ENCODE data around the gene MEGF6.

The MEGF6 gene

DNA sequence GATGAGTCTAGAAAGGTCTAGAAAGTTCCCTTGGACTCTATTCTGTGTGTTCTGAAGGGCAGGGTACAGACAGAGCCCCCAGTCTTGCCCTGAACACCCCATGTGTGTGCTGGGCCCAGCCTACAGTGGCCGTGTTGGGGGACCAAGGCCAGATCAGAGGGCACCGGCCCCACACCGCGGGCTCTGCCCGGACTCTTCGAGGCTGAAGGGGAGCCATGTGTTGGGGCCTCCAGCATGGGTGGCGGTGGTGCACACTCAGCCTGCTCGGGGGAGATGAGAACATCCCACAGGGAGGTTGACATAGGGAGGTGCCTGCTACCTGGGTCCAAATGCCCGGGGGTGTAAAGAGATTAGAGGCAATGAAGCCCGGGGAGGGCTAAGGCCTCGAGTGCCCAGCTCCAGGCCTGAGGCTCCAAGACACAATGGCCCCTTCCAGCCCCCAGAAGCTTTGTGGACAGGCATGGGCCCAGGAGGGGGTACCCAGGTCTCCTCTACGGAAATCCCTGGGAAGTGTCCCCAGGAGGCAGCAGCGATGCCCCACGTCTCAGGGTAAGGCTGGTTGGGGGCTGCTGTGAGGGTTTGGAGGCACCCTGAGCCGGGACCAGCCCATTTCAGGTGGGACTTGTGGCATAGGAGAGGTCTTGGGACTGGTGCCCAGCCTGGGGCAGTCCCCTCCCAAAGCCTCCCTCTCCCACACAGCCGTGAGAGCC is 144.8 kb downstream of the MEGF6 start:
- Mint-ChIP-seq H3K27ac (no peak overlapping the region), H3K4me3 (no peak overlapping the region), H3K4me1 (no peaks in the 10 kb centered on the region), H3K9me3 (no peaks in the 10 kb centered on the region), H3K36me3 (no peaks in the 10 kb centered on the region), H3K27me3 (no peaks in the 10 kb centered on the region)

DNA sequence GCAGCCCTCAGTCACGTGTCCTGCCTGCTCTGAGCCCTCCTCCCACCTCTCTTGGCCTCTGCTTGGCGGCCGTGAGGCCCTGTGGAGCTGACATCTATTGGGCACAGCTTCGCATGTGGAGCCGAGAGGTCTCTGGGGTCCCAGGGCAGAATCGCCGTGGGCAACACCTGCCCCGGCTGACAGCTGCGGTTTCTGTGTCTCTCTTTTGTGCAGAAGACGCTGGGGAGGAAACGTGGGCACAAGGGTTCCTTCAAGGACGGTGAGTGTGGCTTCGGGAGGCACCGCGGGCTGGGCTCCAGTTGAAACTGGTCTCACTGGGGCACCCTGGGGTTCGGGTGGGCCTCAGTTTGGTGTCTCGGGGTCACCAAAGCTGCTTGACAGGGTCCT is 145.4 kb downstream of the MEGF6 start:
- no peaks in the 10 kb centered on the region for H3K9me3 Mint-ChIP-seq
- no peaks in the 10 kb centered on the region for H3K36me3 Mint-ChIP-seq
- H3K27ac Mint-ChIP-seq = no peak overlapping the region
- no peaks in the 10 kb centered on the region for H3K4me1 Mint-ChIP-seq
- no peak overlapping the region for H3K4me3 Mint-ChIP-seq
- H3K27me3 Mint-ChIP-seq = no peaks in the 10 kb centered on the region

DNA sequence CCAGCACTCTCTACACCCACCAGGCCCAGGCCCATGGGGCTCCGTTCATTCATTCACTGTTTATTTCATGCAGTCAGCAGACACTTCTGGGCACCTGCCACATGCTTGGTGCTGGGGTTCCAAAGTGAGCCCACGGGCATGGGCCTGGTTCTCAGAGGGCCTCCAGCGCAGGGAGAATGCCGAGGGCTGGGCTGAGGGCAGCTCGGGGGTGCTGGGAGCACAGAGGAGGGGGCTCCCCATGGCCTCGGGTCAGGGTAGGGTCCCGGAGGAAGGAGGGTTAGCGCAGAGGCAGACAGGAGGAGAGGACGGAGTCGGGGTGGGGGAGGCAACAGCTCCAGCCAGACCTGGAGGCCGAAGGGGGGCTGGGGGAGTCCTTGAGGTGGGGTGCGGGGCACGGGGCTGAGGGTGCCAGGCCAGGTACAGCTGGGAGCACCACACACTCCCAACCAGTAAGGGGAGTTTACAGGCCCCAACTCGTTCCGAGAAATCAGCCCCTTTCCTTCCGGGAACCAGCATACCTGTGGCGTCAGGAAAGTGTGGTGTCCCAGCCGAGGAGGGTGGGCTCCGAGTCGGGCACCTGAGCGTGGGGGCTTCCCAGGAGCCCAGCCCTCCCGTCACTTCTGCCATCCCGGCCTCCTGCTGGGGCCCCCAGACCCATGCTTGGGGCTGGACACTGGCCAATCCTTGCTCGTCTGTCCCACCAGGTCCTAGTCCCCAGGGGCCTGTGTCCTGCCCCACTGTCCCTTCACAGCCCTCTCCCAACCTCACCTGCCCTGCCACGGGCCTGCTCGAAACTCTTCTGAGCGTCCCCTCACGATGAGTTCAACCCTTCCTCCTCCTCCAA is 146.0 kb downstream of the MEGF6 start:
- H3K27ac Mint-ChIP-seq = no peak overlapping the region
- no peaks in the 10 kb centered on the region for H3K27me3 Mint-ChIP-seq
- no peaks in the 10 kb centered on the region for H3K36me3 Mint-ChIP-seq
- H3K4me1 Mint-ChIP-seq = no peaks in the 10 kb centered on the region
- no peak overlapping the region for H3K4me3 Mint-ChIP-seq
- H3K9me3 Mint-ChIP-seq = no peaks in the 10 kb centered on the region

DNA sequence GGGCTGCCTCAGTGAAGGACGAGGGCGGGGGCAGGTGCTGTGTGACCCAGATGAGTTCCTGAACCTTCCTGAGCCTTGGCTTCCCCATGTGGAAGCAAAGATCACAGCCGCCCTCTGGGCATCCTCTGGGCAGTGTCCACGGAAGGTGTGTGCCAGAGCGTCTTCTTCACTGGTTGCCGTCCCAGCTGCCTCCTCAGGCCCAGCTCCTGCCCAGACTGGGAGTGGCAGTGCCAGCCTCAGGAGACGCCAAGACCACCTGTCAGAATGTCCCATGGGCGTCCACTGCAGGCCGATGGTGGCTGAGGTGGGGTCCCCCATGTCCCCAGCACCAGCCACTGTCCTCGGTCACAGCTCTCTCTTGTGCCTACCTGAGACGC is 146.7 kb downstream of the MEGF6 start:
- Mint-ChIP-seq H3K36me3 (no peaks in the 10 kb centered on the region), H3K4me3 (no peak overlapping the region), H3K27me3 (no peaks in the 10 kb centered on the region), H3K27ac (no peak overlapping the region), H3K9me3 (no peaks in the 10 kb centered on the region), H3K4me1 (no peaks in the 10 kb centered on the region)

DNA sequence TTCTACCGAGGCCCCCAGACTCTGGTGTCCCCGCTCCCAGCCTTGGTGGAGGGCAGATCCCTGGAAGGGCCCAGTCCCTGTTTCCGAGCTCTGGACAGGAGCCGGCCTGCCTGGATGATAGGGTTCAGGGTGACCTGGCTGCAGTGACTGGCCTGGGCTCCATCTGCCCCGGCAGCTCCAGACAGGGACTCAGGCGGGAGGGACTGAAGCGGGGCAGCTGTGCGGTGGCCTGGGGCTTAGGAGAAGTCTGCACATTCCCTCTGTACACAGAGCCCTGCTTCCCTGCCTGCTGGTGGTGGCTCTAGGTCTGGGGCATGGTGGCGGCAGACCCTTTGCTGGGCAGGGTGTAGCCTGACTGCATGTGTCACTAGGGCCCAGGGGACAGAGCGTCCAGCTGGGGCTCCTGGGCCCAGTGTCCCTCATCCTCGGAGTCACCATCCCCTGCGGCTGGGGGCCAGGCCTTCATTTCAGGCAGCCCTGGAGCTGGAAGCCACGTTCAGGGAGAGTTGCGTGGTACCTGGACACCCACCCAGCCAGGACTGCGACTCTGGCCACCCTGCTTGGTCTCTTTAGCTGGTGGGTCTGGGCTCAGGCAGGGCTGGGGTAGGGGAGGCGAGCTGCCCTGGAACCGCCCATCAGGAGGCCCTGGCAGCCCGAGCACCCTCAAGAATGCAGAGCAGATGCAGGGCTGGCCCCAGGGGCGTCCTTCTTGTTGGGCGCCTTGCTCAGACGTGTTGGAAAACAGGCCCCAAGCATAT is 147.2 kb downstream of the MEGF6 start:
- Mint-ChIP-seq H3K27ac (no peak overlapping the region), H3K4me3 (no peak overlapping the region), H3K36me3 (no peaks in the 10 kb centered on the region), H3K9me3 (no peaks in the 10 kb centered on the region), H3K27me3 (no peaks in the 10 kb centered on the region), H3K4me1 (no peaks in the 10 kb centered on the region)

DNA sequence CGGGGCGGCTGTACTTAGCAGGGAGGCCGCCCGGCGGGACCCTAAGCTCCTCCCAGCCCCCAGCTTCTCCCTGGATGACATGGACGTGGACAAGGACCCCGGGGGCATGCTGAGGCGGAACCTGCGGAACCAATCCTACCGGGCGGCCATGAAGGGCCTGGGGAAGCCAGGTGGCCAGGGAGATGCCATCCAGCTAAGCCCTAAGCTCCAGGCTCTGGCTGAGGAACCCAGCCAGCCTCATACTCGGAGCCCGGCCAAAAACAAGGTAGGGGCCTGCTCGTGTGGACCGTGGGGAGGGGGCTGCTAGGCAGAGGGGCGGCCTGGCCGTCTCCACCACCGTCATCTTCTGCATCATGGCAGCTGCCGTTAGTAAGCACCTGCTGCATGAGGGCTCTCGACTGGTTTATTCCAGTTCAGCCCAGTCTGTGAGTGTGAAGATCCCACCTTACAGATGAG is 147.9 kb downstream of the MEGF6 start:
- no peaks in the 10 kb centered on the region for H3K27me3 Mint-ChIP-seq
- H3K4me3 Mint-ChIP-seq = no peak overlapping the region
- H3K27ac Mint-ChIP-seq = no peak overlapping the region
- H3K4me1 Mint-ChIP-seq = no peaks in the 10 kb centered on the region
- H3K36me3 Mint-ChIP-seq = no peaks in the 10 kb centered on the region
- H3K9me3 Mint-ChIP-seq = no peaks in the 10 kb centered on the region

DNA sequence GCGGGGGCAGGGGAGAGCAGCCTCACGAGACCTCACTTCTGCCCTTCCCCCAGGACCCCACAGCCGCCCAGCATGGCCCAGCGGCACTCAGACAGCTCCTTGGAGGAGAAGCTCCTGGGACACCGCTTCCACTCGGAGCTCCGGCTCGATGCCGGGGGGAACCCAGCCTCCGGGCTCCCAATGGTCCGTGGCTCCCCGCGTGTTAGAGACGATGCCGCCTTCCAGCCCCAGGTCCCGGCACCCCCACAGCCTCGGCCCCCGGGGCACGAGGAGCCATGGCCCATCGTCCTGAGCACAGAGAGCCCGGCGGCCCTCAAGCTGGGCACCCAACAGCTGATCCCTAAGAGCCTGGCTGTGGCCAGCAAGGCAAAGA is 148.3 kb downstream of the MEGF6 start:
- no peaks in the 10 kb centered on the region for H3K9me3 Mint-ChIP-seq
- no peak overlapping the region for H3K27ac Mint-ChIP-seq
- H3K4me1 Mint-ChIP-seq = no peaks in the 10 kb centered on the region
- H3K36me3 Mint-ChIP-seq = no peaks in the 10 kb centered on the region
- no peaks in the 10 kb centered on the region for H3K27me3 Mint-ChIP-seq
- no peak overlapping the region for H3K4me3 Mint-ChIP-seq

DNA sequence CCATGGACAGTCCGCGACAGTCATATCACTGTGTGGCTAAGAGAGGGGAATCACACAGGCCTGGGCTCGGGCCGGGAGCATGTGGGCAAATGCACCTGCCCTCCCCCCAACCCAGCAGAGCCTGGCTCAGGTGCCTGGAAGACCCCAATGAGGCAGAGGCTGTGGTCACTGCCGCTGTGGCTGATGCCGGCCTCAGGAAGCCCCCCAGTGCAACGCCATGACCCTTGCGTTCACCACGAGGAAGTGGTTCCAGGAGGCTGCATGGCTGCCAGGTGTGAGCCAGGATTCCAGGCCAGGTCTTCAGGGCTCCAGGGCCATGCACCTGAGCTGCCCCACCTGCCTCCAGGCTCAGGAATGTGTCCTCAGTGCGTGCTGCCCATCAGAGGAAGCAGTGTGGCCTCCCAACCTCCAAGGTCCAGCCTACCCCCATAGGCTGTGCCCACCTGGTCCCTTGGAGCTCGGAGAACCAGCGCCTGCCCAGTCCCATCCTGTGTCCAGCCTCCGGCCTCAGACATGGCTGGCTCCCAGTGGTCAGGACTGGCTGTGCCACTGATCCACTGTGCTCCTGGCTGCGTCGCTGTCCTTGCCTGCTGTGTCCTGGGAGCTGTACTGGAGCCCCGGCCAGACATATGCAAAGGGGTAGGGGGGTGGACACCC is 148.8 kb downstream of the MEGF6 start:
- H3K4me1 Mint-ChIP-seq = no peaks in the 10 kb centered on the region
- H3K27me3 Mint-ChIP-seq = no peaks in the 10 kb centered on the region
- H3K9me3 Mint-ChIP-seq = no peaks in the 10 kb centered on the region
- H3K4me3 Mint-ChIP-seq = no peak overlapping the region
- no peak overlapping the region for H3K27ac Mint-ChIP-seq
- H3K36me3 Mint-ChIP-seq = no peaks in the 10 kb centered on the region

DNA sequence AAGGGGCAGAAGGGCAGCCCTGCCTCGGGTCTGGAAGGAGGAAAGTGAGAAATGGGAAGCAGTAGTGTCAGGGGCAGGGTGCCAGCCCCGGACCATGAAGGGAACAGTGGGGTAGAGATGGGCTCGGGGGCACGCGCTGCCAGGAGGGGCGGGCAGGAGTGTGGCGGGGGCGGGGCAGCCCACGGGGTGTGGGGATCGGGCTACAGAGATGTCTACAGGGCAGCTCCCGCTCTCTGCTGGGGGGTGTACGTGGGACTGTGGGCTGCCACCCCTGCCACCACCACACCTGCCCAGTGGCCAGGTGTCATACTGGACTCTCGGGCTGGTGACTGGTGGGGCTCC is 149.4 kb downstream of the MEGF6 start:
- Mint-ChIP-seq H3K4me3 (no peak overlapping the region), H3K4me1 (no peaks in the 10 kb centered on the region), H3K9me3 (no peaks in the 10 kb centered on the region), H3K27ac (no peak overlapping the region), H3K27me3 (no peaks in the 10 kb centered on the region), H3K36me3 (no peaks in the 10 kb centered on the region)

DNA sequence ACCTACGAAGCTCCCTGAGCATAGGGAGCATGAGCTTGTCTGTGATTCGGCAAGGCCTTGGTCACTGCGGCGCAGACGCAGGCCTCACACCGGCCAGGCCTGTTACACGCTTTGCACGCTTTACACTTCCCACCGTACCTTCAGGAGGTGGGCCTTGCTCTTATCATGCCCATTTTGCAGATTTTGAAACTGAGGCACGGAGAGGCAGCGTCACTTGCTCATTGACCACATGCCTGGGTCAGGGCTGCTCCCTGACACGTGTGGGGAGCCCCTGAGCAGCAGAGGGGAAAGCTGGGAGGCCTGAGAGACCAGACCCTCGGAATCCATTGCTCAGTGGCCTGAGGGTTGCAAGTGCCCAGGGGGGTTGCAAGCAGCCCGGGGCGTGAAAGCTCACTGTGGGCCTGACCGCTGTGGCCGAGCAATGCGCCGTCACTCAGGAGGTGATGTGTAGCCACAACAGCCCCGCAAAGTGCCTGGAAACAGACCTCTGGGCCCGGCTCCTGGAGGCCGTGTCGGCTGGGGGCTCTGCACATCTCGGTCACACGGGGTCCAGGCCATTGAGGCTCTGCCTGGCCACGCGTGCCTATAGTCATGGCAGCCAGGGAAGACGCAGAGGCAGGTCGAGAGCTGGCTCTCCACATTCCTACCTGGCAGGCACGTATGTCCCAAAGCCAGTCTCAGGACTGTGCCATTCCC is 149.9 kb downstream of the MEGF6 start:
- H3K4me1 Mint-ChIP-seq = no peaks in the 10 kb centered on the region
- H3K4me3 Mint-ChIP-seq = no peak overlapping the region
- H3K36me3 Mint-ChIP-seq = no peaks in the 10 kb centered on the region
- no peak overlapping the region for H3K27ac Mint-ChIP-seq
- no peaks in the 10 kb centered on the region for H3K27me3 Mint-ChIP-seq
- no peaks in the 10 kb centered on the region for H3K9me3 Mint-ChIP-seq

DNA sequence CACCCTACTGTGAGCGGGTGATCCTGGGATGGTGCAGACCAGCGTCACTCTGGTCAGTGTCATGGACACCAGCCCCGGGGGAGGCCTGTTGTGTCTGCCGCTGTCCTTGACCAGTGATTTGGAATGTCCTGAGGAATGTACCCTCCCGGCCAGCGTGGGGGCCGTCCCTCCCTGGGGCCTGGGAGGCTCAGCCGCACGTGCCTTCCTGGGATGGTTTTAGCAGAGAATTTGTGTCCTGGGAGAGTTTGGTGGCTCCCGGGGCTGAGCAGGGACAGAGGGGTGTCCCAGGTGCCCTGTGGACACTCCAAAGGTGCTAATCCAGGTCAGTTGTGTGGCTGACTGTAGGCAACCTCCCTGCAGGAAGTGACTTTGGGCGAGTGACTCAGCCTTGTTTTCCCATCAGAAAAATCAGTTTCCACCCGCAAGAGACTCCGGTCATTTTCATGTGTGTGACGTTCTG is 150.6 kb downstream of the MEGF6 start:
- Mint-ChIP-seq H3K27ac (no peak overlapping the region), H3K9me3 (no peaks in the 10 kb centered on the region), H3K4me1 (no peaks in the 10 kb centered on the region), H3K27me3 (no peaks in the 10 kb centered on the region), H3K36me3 (no peaks in the 10 kb centered on the region), H3K4me3 (no peak overlapping the region)

DNA sequence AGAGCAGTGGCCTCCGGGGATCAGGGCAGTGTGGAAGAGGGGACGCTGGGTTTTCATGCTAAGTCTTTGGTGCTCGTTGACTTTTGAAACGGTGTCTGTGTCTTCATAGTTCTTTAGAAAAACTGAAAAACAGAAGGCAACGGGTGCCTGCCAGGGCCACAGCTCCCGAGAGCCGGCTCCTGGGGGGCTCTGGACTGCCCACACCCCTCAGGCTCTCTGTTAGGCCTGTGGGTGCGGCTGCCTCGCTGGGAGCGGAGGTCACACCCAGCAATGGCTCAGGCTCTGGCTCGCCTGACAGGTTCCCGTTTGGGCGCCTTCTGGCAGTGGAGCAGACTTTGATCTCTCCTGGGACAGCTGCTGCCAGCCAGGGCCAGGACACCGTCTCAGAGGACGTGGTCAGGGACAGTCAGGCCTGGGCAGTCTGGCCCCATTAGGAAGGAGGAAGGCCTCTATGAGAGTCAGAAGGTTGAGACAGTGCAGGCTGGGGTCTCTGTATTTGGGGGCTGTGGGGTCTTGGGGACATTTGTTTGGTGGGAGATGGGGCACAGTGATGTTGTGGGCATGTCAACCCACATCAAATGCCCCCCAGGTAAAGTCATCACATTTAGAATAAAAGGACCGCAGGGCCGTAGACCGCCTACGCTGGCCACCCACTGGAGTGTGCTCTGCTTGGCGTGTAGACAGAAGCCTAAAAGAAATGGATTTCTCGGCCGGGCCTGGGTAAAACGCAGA is 151.2 kb downstream of the MEGF6 start:
- Mint-ChIP-seq H3K36me3 (no peaks in the 10 kb centered on the region), H3K4me1 (no peaks in the 10 kb centered on the region), H3K27ac (no peak overlapping the region), H3K9me3 (no peaks in the 10 kb centered on the region), H3K4me3 (no peak overlapping the region), H3K27me3 (no peaks in the 10 kb centered on the region)

DNA sequence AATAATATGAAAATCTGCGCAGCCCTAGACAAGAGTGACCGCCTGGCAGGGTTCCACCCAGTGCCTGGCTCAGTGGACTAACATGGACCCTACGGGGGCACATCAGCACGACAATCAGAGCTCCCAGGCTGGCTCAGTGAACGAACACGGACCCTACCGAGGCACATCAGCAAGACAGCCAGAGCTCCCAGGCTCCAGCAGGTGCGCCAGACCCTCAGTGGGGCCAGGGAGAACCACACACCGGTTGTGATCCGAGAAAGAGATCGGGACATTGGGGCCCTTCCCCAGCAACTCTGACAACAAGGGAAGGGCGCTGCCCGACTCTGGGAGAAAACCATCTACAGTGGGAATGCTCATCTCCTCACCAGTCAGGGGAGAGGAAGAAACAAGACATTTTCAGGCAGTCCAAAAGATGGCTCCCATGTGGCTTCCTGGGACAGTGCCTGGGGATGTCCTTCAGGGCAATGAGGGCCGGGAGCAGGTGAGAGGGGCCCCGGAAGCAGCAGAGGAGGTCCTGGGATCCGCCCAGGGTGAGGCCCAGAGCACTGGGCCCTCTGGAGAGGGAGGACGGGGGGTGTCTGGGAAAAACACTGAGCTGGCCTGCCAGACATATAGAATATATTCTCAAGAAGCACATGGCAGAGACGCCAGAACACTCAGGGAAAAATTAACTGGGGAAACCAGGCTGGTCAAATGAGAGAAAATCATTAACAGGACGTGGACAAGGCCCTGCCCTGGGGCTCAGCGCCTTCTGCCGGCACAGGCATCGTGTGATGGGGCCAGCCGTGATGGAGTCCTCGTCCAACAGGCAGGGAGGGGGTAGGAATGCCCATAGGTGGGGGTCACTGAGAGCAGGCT is 152.0 kb downstream of the MEGF6 start:
- no peaks in the 10 kb centered on the region for H3K36me3 Mint-ChIP-seq
- no peak overlapping the region for H3K4me3 Mint-ChIP-seq
- no peaks in the 10 kb centered on the region for H3K27me3 Mint-ChIP-seq
- no peaks in the 10 kb centered on the region for H3K4me1 Mint-ChIP-seq
- H3K9me3 Mint-ChIP-seq = no peaks in the 10 kb centered on the region
- no peak overlapping the region for H3K27ac Mint-ChIP-seq
